Heart right ventricle (tissue), 16 donors: Measurements from ENCODE around the gene KRT83. TPM values are rescaled to one million over a fixed set of nuclear protein-coding genes. Genes with fewer than 3 reads are reported as not detected.
A peak's percentile ranks its signal among the peaks of the same experiment; 100 is the strongest.

ENCODE experiments used
- ATAC-seq, 8 donors: fragments of 200-7000 bp; cut with Tn5 transposase; one replicate each; pipeline ENCODE4 v1.9.1; 2020; ENCODE audit warnings: mild to moderate bottlenecking in 8 of 8, moderate library complexity in 8 of 8, moderate number of reproducible peaks in 1 of 8
- DNase-seq, 2 donors: peaks; one replicate each; pipeline ENCODE4 v3.0.0-alpha.2; 2020
- H3K27ac ChIP-seq, 10 donors: fragments of 200-600 bp; sonication (generic) in 2 of 10; one replicate each; pipeline versions ENCODE4 v1.5.0 to v1.8.0; 2020 to 2022; ENCODE audit warnings: mild to moderate bottlenecking in 3 of 10
- H3K27me3 ChIP-seq, 7 donors: fragments of 200-600 bp; one replicate each; pipeline ENCODE4 v1.8.0; 2021 to 2022; ENCODE audit warnings: mild to moderate bottlenecking in 2 of 7
- H3K36me3 ChIP-seq, 9 donors: fragments of 200-600 bp; sonication (generic) in 1 of 9; one replicate each; pipeline versions ENCODE4 v1.5.0 to v1.8.0; 2020 to 2022; ENCODE audit warnings: mild to moderate bottlenecking in 2 of 9
- H3K4me1 ChIP-seq, 9 donors: fragments of 200-600 bp; sonication (generic) in 1 of 9; one replicate each; pipeline versions ENCODE4 v1.5.0 to v1.8.0; 2020 to 2022; ENCODE audit warnings: mild to moderate bottlenecking in 4 of 9
- H3K4me3 ChIP-seq, 10 donors: fragments of 200-600 bp; sonication (generic) in 2 of 10; one replicate each; pipeline versions ENCODE4 v1.5.0 to v1.8.0; 2020 to 2022; ENCODE audit warnings: mild to moderate bottlenecking in 7 of 10, moderate library complexity in 2 of 10
- H3K9me3 ChIP-seq, 11 donors: fragments of 200-600 bp in 10 of 11; sonication (generic) in 2 of 11; one replicate each; pipeline versions ENCODE4 v1.5.0 to v1.8.0; 2013 to 2022; ENCODE audit warnings: mild to moderate bottlenecking in 2 of 11, control low read depth in 1 of 11, moderate library complexity in 1 of 11
- CTCF ChIP-seq, 9 donors: fragments of 200-600 bp; sonication (generic) in 2 of 9; IDR thresholded peaks; one replicate each; pipeline versions ENCODE4 v1.5.0 to v1.8.0; 2021 to 2022; ENCODE audit warnings: antibody characterized with exemption in 9 of 9, mild to moderate bottlenecking in 5 of 9, moderate library complexity in 1 of 9
- WGBS, 2 donors: extraction: QIAGEN DNeasy Blood & Tissue Kit; methylation state at CpG; one replicate each; pipeline ENCODE4 v1.1.7; 2013; ENCODE audit warnings: inconsistent platforms in 1 of 2; 5-methylcytosine and 5-hydroxymethylcytosine counted together
- intact Hi-C, 10 donors: fragments of 100-400 bp; cut with DNase I; formaldehyde crosslinking; loops; one replicate each; pipeline versions ENCODE4 v1.11.1 to v1.14.2; 2022
- polyA plus RNA-seq, 2 donors: library from polyadenylated mRNA; stranded (reverse); fragments of 200-250 nt; gene quantifications; one replicate each; pipeline ENCODE4 v1.2.3, GENCODE V29; 2013
- total RNA-seq, 10 donors: library from RNA; stranded (reverse); fragmentation: NEBNext Ultra II Directional in 3 of 10; extraction: Animal tissue kit (Norgen Biotek cat#: 25700) in 3 of 10; gene quantifications; one replicate each; pipeline versions ENCODE4 v1.2.1 to v1.2.4, GENCODE V29; 2021 to 2023
- donor health status: Arrhythmogenic right ventricular cardiomyopathy.
- donor health status: ischemic (EF 13 %, LVEDD 7.1; RV severe dilation, severe dysfunction).
- donor health status: healthy with polysubstance abuse.
- donor health status: DM: no; HTN: yes; CAD: no.
- donor health status: DM: no; HTN: no; CAD: no.
- donor health status: ischemic (EF 25% LVEDD 6.9; RV normal size, moderate dysfunction).
- donor health status: ischemic (EF 25% LVEDD 5.7; RV mildly dilated, moderate dysfunction).
- donor health status: healthy.
- donor health status: DM: yes; HTN: yes; CAD: no.
- donor health status: Ischemic cardiomyopathy.
- donor health status: ischemic (EF 35%, LVEDD 5.7; RV mildly dilated, moderate dysfunction).
- donor health status: nonischemic (EF 11% LVEDD 7.7; RV severe dilation, severe dysfunction).
- donor health status: DM: yes; HTN: yes; CAD: no.
- donor health status: PGD.
- donor health status: ischemic (EF 29% LVEDD 5.4; RV normal size, mild dysfunction).
- donor health status: nonischemic (EF 23%, LVEDD 6.1; RV moderate dilation, normal function).

The KRT83 gene
- total and polyA plus RNA-seq, 12 donors, result not detected

DNA sequence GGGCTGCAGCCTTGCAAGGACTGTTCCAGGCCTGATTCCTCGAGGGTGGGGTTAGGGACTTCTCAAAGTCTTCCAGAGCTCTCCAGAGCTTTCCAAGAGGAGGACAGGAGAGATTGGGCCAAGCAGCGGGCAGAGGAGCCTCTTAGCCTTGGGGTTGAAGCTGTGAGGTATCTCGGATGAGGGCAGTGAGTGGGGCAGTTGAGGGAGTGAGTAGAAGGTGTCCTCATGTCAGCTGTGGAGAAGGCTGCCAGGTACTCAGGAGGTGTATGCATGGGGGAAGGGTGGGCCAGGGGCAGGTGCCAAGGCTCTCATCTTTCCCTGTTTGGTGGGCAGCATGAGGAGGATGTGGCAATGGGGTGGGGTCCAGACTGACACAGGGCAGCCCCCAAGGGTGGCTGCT is 7.7 kb downstream of the KRT83 start:
- Histone ChIP-seq H3K4me1 (peaks cover 0 to 10% (median 3%) of the 10 kb centered on the region in 9 donors), H3K36me3 (no peaks in the 10 kb centered on the region), H3K4me3 (no peak overlapping the region), H3K27ac (no peak overlapping the region), H3K9me3 (no peaks in the 10 kb centered on the region), H3K27me3 (peaks cover 0 to 61% (median 40%) of the 10 kb centered on the region in 7 donors)
- ATAC-seq (peak in 1 of 8 donors; percentile 15), DNase-seq (no peak)
- 68 to 73% methylated on average over 3 of the region's 3 CpGs for WGBS, 2 donors
- TF ChIP-seq CTCF (IDR thresholded peaks at IDR 0.05), result no peak
- intact Hi-C loops, result no loop called here

- H3K4me1 ChIP-seq, result peaks cover 0 to 15% (median 7%) of the 10 kb centered on the region in 9 donors
- DNase-seq, result no peak
- H3K4me3 ChIP-seq, result no peak overlapping the region
- H3K9me3 ChIP-seq, result no peaks in the 10 kb centered on the region
- H3K27me3 ChIP-seq, result peaks cover 0 to 65% (median 50%) of the 10 kb centered on the region in 7 donors
- no peak for ATAC-seq
- TF ChIP-seq CTCF (IDR thresholded peaks at IDR 0.05), result no peak
- H3K27ac ChIP-seq, result no peak overlapping the region
- H3K36me3 ChIP-seq, result no peaks in the 10 kb centered on the region
- WGBS, 2 donors, result 65 to 75% methylated on average over 4 of the region's 4 CpGs
- intact Hi-C loops, result no loop called here
Measured at GRCh38 chr12:52312086-52312485, 9.1 kb downstream of the KRT83 start.

DNA sequence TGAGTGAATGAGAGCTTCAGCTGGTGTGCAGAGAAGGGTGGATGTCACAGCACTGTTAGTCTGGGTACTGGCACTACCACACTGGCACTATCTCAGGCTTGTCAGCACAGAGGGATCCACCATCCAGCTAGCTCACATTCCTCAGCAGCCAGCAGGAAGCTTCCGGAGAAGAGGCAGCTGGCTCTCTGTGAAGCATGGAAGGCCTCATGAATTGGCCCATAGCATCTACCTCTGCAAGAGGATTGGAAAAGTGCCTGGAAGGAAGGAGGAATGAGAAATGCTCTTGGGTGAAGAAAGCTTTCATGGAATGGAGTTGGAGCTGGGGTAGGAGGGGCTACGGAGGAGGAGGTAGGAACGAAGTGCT is 9.9 kb downstream of the KRT83 start:
- ATAC-seq (peak in 2 of 8 donors; percentile 39 to 63), DNase-seq (no peak)
- Histone ChIP-seq H3K36me3 (no peaks in the 10 kb centered on the region), H3K9me3 (no peaks in the 10 kb centered on the region), H3K27me3 (peaks cover 0 to 72% (median 59%) of the 10 kb centered on the region in 7 donors), H3K27ac (no peak overlapping the region), H3K4me3 (no peak overlapping the region), H3K4me1 (peaks cover 0 to 15% (median 7%) of the 10 kb centered on the region in 9 donors)
- TF ChIP-seq CTCF (IDR thresholded peaks at IDR 0.05), result no peak
- intact Hi-C loops, result no loop called here
- WGBS, 2 donors, result 65 to 75% methylated on average over 3 of the region's 3 CpGs

DNA sequence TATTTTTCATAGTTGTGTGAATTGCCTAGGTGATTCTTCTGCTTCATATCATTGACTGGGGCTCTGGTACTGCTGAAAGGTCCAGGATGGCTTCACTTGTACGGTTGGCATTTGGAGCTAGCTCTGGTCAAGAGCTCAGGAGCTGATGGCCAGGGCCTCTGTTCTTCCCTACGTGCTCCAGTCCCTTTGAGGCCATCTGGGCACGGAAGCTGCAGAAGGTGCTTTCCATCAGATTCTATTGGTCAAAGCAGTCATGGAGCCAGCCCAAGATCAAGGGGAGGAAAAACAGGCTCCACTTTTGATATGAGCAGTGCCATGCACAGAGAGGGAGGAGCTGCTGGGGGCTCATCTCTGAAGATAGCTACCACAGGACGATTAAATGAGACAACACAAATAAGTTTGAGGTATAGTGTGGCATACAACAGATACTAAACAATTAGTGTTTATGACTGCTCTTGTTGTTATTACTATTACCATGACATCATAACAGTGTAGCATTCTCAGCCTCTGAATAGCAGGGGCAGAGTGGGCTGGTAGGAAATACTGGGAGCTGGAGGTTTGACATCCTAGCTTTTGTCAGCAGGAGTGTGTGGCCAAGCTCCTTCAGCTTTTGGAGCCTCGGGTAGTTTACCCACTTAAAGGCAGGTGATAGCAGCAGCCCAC is 10.4 kb downstream of the KRT83 start:
- no peak for DNase-seq
- TF ChIP-seq CTCF (IDR thresholded peaks at IDR 0.05), result no peak
- 59 to 64% methylated on average over 5 of the region's 5 CpGs for WGBS, 2 donors
- Histone ChIP-seq H3K4me3 (no peak overlapping the region), H3K9me3 (no peaks in the 10 kb centered on the region), H3K27me3 (peaks cover 0 to 71% (median 64%) of the 10 kb centered on the region in 7 donors), H3K4me1 (peaks cover 0 to 15% (median 7%) of the 10 kb centered on the region in 9 donors), H3K36me3 (no peaks in the 10 kb centered on the region), H3K27ac (no peak overlapping the region)
- peak in 1 of 8 donors; percentile 3 for ATAC-seq
- intact Hi-C loops, result no loop called here
